SJSA1 (cell line): ENCODE data around the gene RAMP3. TPM values are rescaled to one million over a fixed set of nuclear protein-coding genes. Genes with fewer than 3 reads are reported as not detected.
"Not testable (repeated sequence)": the region's sequence is repeated elsewhere in the genome, so short reads cannot be mapped to it uniquely, and the experiment has no call there.

Experiments
- DNase-seq, 2 experiments: peaks; one replicate each; pipeline ENCODE4 v3.0.0-alpha.2; 2015 to 2020; ENCODE audit warnings: low spot score in 2 of 2, low read depth in 1 of 2
- H3K27ac ChIP-seq: fragments of 250-450 bp; sonication (Bioruptor Pico); 2 replicates; pipeline ENCODE4 v1.5.1; 2020; ENCODE audit warnings: mild to moderate bottlenecking, moderate library complexity
- H3K27me3 ChIP-seq: fragments of 250-450 bp; sonication (Bioruptor Pico); replicated peaks from 2 replicates; pipeline ENCODE4 v1.5.1; 2020; ENCODE audit warnings: mild to moderate bottlenecking, moderate library complexity
- H3K36me3 ChIP-seq: fragments of 250-450 bp; sonication (Bioruptor Pico); 2 replicates; pipeline ENCODE4 v1.5.1; 2020; ENCODE audit warnings: mild to moderate bottlenecking
- H3K4me1 ChIP-seq: fragments of 250-450 bp; sonication (Bioruptor Pico); replicated peaks from 2 replicates; pipeline ENCODE4 v1.6.1; 2021; ENCODE audit warnings: mild to moderate bottlenecking
- H3K4me3 ChIP-seq: fragments of 250-450 bp; sonication (Bioruptor Pico); 2 replicates; pipeline ENCODE4 v1.5.1; 2020; ENCODE audit warnings: mild to moderate bottlenecking
- H3K9me3 ChIP-seq: fragments of 250-450 bp; sonication (Bioruptor Pico); replicated peaks from 2 replicates; pipeline ENCODE4 v1.5.1; 2020; ENCODE audit warnings: mild to moderate bottlenecking
- total RNA-seq: library from RNA; depleted of rRNA; stranded (reverse); fragments of >200 nt; shearing (Covaris generic); gene quantifications from 2 replicates; pipeline ENCODE4 v1.2.3, GENCODE V29; 2014

RAMP3 gene
- total RNA-seq, 1 experiment from 2014 or later = not detected

DNA sequence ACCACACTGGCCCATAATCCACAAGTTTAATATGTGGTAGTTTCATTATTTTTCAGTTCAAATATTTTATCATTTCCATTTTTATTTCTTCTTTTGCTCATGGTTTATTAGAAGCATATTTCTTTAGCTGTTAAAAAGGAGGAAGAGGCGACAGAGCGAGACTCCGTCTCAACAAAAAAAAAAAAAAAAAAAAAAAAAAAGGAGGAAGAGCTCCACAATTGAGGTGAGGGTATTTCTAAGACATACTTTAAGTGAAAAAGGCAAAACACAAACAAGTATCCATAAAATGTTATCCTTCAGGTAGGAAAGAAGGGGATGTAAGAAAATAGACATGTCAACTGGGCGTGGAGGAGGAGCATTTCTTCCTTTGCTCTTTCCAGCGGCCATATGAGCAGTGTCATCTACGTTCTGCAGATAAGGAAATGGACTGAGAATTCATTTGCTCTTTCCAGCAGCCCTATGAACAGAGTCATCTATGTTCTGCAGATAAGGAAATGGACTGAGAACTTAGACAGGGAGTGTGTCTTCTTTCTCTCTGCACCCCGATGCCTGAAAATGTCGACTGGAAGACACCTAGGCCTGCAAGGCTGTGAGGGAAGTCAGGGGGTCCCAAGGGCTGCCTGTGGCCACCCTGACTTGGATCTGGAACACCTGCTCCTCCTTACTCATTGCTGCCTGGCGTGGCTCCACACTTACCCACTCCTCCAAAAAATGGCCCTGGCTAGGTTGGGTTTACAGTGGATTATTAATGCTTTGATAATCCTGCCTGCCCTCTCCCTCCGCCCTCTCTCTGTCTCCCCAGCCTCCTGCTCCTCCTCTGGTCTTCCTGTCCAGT is 18.9 kb upstream of the RAMP3 start:
- H3K4me1 ChIP-seq = no peaks in the 10 kb centered on the region
- no peaks in the 10 kb centered on the region for H3K36me3 ChIP-seq
- H3K27ac ChIP-seq = no peak overlapping the region
- H3K27me3 ChIP-seq = peaks cover 7% of the 10 kb centered on the region; the same call in 1 of the 2 replicates
- H3K4me3 ChIP-seq = no peak overlapping the region
- no peak for DNase-seq
- H3K9me3 ChIP-seq = no peaks in the 10 kb centered on the region

DNA sequence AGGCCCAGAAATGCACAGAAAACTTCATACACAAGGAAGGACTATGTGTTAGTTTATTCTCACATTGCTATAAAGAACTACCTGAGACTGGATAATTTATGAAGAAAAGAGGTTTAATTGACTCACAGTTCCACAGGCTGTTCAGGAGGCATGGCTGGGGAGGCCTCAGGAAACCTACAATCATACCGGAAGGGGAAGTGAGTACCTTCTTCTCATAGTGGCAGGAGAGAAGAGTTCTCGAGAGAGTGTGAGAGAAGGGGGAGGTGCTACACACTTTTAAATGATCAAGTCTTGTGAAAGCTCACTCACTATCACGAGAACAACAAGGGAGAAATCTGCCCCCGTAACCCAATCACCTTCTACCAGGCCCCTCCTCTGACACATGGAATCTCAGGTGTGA is 16.8 kb upstream of the RAMP3 start:
- no peak for DNase-seq
- no peak overlapping the region for H3K4me3 ChIP-seq
- H3K36me3 ChIP-seq = no peaks in the 10 kb centered on the region
- H3K4me1 ChIP-seq = no peaks in the 10 kb centered on the region
- peaks cover 11% of the 10 kb centered on the region; the same call in 1 of the 2 replicates for H3K27me3 ChIP-seq
- no peak overlapping the region for H3K27ac ChIP-seq
- H3K9me3 ChIP-seq = no peaks in the 10 kb centered on the region

DNA sequence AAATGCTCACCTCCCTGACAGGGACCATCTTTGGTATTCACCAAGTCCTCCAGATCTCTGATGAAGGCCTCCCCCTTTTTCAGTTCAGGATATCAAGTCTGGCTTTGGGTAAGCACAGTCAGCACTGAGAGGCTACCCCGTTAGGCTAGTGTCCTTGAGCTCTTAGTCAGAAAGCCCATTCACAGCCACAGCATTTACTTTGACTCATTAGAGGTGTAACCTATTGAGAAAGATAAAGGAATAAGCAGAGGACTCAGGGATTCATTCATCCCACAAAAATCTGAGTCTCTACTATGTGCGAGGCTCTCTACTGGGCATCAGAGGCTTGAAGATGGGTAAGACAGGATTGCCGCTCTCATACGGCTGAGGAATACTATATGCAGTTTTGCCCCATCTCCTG is 14.0 kb upstream of the RAMP3 start:
- no peak overlapping the region for H3K27ac ChIP-seq
- H3K9me3 ChIP-seq = no peaks in the 10 kb centered on the region
- H3K36me3 ChIP-seq = no peaks in the 10 kb centered on the region
- H3K4me3 ChIP-seq = no peak overlapping the region
- 0 out of 2 replicates have a peak, but pooled peaks cover 9% of the 10 kb centered on the region for H3K27me3 ChIP-seq
- no peaks in the 10 kb centered on the region for H3K4me1 ChIP-seq
- no peak for DNase-seq

DNA sequence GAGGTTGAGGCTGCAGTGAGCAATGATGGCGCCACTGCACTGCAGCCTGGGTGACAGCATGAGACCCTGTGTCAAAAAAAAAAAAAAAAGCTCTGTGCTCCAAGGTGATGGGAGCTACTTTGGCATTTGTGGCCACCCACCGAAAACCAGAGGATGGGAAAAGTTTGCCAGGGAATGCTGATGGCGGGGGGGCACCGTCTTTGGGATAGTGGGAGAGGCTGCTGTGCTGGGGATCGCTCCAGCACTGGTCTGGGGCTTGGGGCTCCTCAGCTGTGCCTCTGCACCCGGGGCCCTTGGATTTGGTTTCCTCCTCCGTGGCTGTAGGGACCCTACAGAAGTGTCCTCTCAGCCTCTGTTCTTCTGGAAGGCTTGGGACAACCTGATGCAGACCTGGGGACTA is 11.7 kb upstream of the RAMP3 start:
- DNase-seq = no peak
- peaks cover 19% of the 10 kb centered on the region; the same call in 1 of the 2 replicates for H3K27me3 ChIP-seq
- no peak overlapping the region for H3K4me3 ChIP-seq
- H3K27ac ChIP-seq = no peak overlapping the region
- no peaks in the 10 kb centered on the region for H3K36me3 ChIP-seq
- H3K4me1 ChIP-seq = no peaks in the 10 kb centered on the region
- no peaks in the 10 kb centered on the region for H3K9me3 ChIP-seq

DNA sequence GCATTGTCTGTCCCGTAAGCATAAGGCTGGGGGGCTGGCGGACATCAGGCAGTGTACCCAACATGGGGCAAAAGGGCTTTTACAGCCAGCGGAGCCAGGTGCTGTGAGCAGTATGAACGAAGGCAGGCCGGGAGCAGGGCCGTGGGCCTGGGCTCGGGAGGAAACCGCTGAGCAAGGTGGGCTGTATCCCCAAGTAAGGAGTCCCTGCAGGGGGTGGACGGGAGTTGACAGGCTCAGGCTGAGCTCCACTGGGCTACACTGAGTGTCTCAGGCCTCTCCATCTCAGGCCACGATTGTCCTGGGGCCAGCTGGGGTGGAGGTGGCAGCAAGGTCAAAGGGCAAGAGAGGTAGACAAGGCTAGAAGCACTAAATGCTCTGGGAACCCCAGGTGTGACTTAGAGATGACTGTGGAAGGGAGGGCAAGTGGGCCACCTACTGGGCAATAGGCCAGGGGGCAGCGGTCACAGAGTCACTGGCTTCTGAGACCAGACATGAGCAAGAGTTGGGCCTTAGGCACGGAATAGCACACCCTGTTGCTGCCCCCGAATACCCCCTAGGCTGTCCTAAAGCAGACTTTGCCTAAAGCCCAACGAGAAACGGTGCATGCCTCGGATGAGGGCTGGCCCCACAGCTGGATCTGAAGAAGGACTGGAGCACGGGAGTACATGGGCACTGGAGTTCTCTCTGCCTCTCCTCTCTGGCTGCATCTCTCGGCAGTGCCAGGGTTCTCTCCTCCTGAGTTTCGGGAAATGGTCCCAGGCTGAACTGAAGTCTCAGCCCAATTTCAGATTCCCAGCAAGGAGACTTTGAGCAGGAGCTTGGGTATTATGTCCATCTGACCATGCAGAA is 10.8 kb upstream of the RAMP3 start:
- peaks cover 19% of the 10 kb centered on the region; the same call in 1 of the 2 replicates for H3K27me3 ChIP-seq
- H3K4me1 ChIP-seq = no peaks in the 10 kb centered on the region
- no peak for DNase-seq
- no peaks in the 10 kb centered on the region for H3K36me3 ChIP-seq
- H3K9me3 ChIP-seq = no peaks in the 10 kb centered on the region
- no peak overlapping the region for H3K4me3 ChIP-seq
- no peak overlapping the region for H3K27ac ChIP-seq

- Histone ChIP-seq H3K4me1 (no peaks in the 10 kb centered on the region), H3K9me3 (no peaks in the 10 kb centered on the region), H3K27ac (no peak overlapping the region), H3K36me3 (no peaks in the 10 kb centered on the region), H3K4me3 (no peak overlapping the region), H3K27me3 (peaks cover 19% of the 10 kb centered on the region; the same call in 1 of the 2 replicates)
- DNase-seq = no peak
Observed at GRCh38 chr7:45147858-45148652, 9.5 kb upstream of the RAMP3 start.

DNA sequence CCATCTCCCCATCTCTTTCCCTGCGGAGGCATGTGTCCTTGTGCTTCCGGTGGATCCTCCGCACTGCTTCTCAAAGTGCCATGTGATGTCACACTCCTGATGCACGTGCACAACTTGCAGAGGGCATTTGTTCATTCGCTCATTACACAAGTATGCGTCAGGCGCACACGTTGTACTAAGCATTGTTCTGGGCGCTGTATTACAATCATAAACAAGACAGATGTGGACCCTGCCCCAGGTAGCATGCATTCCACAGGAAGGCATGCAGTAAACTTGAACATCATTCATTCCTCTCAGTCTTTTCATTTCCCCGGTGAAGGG is 9.0 kb upstream of the RAMP3 start:
- Histone ChIP-seq H3K9me3 (no peaks in the 10 kb centered on the region), H3K4me1 (no peaks in the 10 kb centered on the region), H3K27me3 (peaks cover 17% of the 10 kb centered on the region; the same call in 1 of the 2 replicates), H3K36me3 (no peaks in the 10 kb centered on the region), H3K27ac (no peak overlapping the region), H3K4me3 (no peak overlapping the region)
- no peak for DNase-seq

DNA sequence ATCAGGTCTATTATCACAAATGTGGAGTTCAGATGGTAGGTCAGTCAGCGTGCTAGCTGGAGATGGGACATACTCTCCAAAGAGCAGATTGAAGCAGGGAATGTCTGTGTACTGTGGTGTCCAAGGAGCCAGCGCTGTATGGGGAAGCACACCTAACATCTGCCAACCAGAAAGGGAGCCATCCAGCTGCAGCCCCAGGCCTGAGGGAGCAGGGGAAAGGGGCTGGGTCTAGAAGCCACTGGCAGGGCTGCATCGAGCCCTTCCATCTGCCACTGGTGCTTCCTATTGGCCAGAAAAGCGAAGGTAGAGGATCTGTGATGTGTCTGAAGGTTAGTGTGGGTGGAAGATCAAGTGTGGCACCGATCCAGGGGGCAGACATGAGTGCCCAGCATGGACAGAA is 8.0 kb upstream of the RAMP3 start:
- H3K4me3 ChIP-seq = no peak overlapping the region
- H3K27me3 ChIP-seq = peaks cover 13% of the 10 kb centered on the region; the same call in 1 of the 2 replicates
- no peak for DNase-seq
- no peaks in the 10 kb centered on the region for H3K4me1 ChIP-seq
- H3K9me3 ChIP-seq = no peaks in the 10 kb centered on the region
- no peak overlapping the region for H3K27ac ChIP-seq
- H3K36me3 ChIP-seq = no peaks in the 10 kb centered on the region

GRCh38 chr7:45150199-45150598 is 7.4 kb upstream of the RAMP3 start:
- no peak overlapping the region for H3K4me3 ChIP-seq
- H3K36me3 ChIP-seq = no peaks in the 10 kb centered on the region
- no peaks in the 10 kb centered on the region for H3K4me1 ChIP-seq
- peaks cover 13% of the 10 kb centered on the region; the same call in 1 of the 2 replicates for H3K27me3 ChIP-seq
- no peak for DNase-seq
- H3K27ac ChIP-seq = no peak overlapping the region
- H3K9me3 ChIP-seq = no peaks in the 10 kb centered on the region

GRCh38 chr7:45151131-45151684 is 6.4 kb upstream of the RAMP3 start:
- Histone ChIP-seq H3K27me3 (peaks cover 13% of the 10 kb centered on the region; the same call in 1 of the 2 replicates), H3K4me1 (no peaks in the 10 kb centered on the region), H3K4me3 (no peak overlapping the region), H3K36me3 (no peaks in the 10 kb centered on the region), H3K27ac (no peak overlapping the region), H3K9me3 (no peaks in the 10 kb centered on the region)
- no peak for DNase-seq

- DNase-seq = no peak
- Histone ChIP-seq H3K36me3 (no peaks in the 10 kb centered on the region), H3K4me1 (no peaks in the 10 kb centered on the region), H3K27me3 (peaks cover 16% of the 10 kb centered on the region; the same call in 1 of the 2 replicates), H3K27ac (no peak overlapping the region), H3K4me3 (no peak overlapping the region), H3K9me3 (no peaks in the 10 kb centered on the region)
Observed at GRCh38 chr7:45151967-45152366, 5.6 kb upstream of the RAMP3 start.

GRCh38 chr7:45153233-45153632 is 4.4 kb upstream of the RAMP3 start:
- Histone ChIP-seq H3K9me3 (no peaks in the 10 kb centered on the region), H3K36me3 (no peaks in the 10 kb centered on the region), H3K4me3 (no peak overlapping the region), H3K27me3 (peaks cover 20% of the 10 kb centered on the region), H3K27ac (no peak overlapping the region), H3K4me1 (no peaks in the 10 kb centered on the region)
- DNase-seq = no peak

GRCh38 chr7:45153861-45154260 is 3.7 kb upstream of the RAMP3 start:
- H3K36me3 ChIP-seq, H3K27ac ChIP-seq, DNase-seq, H3K4me1 ChIP-seq, H3K4me3 ChIP-seq, H3K9me3 ChIP-seq: not testable (repeated sequence)
- H3K27me3 ChIP-seq = peaks cover 26% of the 10 kb centered on the region
